ENCODE results near the gene ELAVL1. TPM values are rescaled to one million over a fixed set of nuclear protein-coding genes. Genes with fewer than 3 reads are reported as not detected.

Gene ELAVL1
- total and polyA plus RNA-seq, 2 of the 13 experiments (the other 11 are each of a cell fraction or from before 2014, with no cell fraction given): 27.9 to 38.4 TPM

- no peak for TF ChIP-seq RFXANK (CRISPR knock-in tag; IDR thresholded peaks at IDR 0.05)
- TF ChIP-seq KLF11 (CRISPR knock-in tag; IDR thresholded peaks at IDR 0.05): no peak
- TF ChIP-seq ARNT (IDR thresholded peaks at IDR 0.05): no peak
- no peak for TF ChIP-seq NFIB (CRISPR knock-in tag; IDR thresholded peaks at IDR 0.05; ENCODE audit: borderline replicate concordance)
- TF ChIP-seq ZNF570 (CRISPR knock-in tag; IDR thresholded peaks at IDR 0.05; ENCODE audit: borderline replicate concordance): 0 out of 2 replicates have a peak, but pooled peaks have one; percentile 45
- TF ChIP-seq ZFP90 (CRISPR knock-in tag; IDR thresholded peaks at IDR 0.05; ENCODE audit: borderline replicate concordance): no peak
- TF ChIP-seq CHD4 (IDR thresholded peaks at IDR 0.05; ENCODE audit: borderline replicate concordance, low read length): no peak
- peak; percentile 28; the same call in 1 of the 2 replicates for TF ChIP-seq ZBTB38 (CRISPR knock-in tag; IDR thresholded peaks at IDR 0.05)
- TF ChIP-seq ZBTB43 (CRISPR knock-in tag; conservative IDR thresholded peaks at IDR 0.05): no peak
- no peak for TF ChIP-seq ONECUT2 (CRISPR knock-in tag; IDR thresholded peaks at IDR 0.05)
- TF ChIP-seq FLYWCH1 (CRISPR knock-in tag; IDR thresholded peaks at IDR 0.05): 0 out of 2 replicates have a peak, but pooled peaks have one; percentile 54
- TF ChIP-seq ZNF703 (CRISPR knock-in tag; IDR thresholded peaks at IDR 0.05; ENCODE audit: borderline replicate concordance): no peak; the same call in 1 of the 2 replicates
- 0 out of 2 replicates have a peak, but pooled peaks have one; percentile 38 for TF ChIP-seq CCDC6 (CRISPR knock-in tag; IDR thresholded peaks at IDR 0.05)
- TF ChIP-seq ETV6 (CRISPR knock-in tag; conservative IDR thresholded peaks at IDR 0.05): no peak
- TF ChIP-seq HHEX (CRISPR knock-in tag; IDR thresholded peaks at IDR 0.05): no peak
- TF ChIP-seq ZNF160 (CRISPR knock-in tag; IDR thresholded peaks at IDR 0.05): no peak
- TF ChIP-seq ZXDC (CRISPR knock-in tag; IDR thresholded peaks at IDR 0.05): 0 out of 2 replicates have a peak, but pooled peaks have one; percentile 62
- TF ChIP-seq TARDBP (CRISPR knock-in tag; IDR thresholded peaks at IDR 0.05): no peak
- no peak for TF ChIP-seq RXRA (CRISPR knock-in tag; IDR thresholded peaks at IDR 0.05)
- TF ChIP-seq ZNF678 (CRISPR knock-in tag; IDR thresholded peaks at IDR 0.05): peak; percentile 53; the same call in 1 of the 2 replicates
- TF ChIP-seq ZSCAN29 (CRISPR knock-in tag; conservative IDR thresholded peaks at IDR 0.05): no peak
- TF ChIP-seq ZFAT (CRISPR knock-in tag; conservative IDR thresholded peaks at IDR 0.05): no peak; the same call in 1 of the 2 replicates
- no peak for TF ChIP-seq ZNF572 (CRISPR knock-in tag; IDR thresholded peaks at IDR 0.05)
- TF ChIP-seq THYN1 (CRISPR knock-in tag; IDR thresholded peaks at IDR 0.05; ENCODE audit: borderline replicate concordance, low read depth): no peak
- no peak for TF ChIP-seq FOXK2 (IDR thresholded peaks at IDR 0.05)
Observed at GRCh38 chr19:7916103-7916954, 89.1 kb downstream of the ELAVL1 start (continued).
